Stimulated activated CD8-positive, alpha-beta memory T cell treated with anti-CD3 and anti-CD28 coated beads, Interleukin-7, amount 100 ng/mL, for 24 hours (primary cell): ENCODE results near the gene PHF11.
A peak's percentile ranks its signal among the peaks of the same experiment; 100 is the strongest.

Experiments used
- DNase-seq: peaks from one replicate; pipeline ENCODE4 v3.0.0-alpha.2; 2020; ENCODE audit warnings: low read depth

PHF11 gene

DNA sequence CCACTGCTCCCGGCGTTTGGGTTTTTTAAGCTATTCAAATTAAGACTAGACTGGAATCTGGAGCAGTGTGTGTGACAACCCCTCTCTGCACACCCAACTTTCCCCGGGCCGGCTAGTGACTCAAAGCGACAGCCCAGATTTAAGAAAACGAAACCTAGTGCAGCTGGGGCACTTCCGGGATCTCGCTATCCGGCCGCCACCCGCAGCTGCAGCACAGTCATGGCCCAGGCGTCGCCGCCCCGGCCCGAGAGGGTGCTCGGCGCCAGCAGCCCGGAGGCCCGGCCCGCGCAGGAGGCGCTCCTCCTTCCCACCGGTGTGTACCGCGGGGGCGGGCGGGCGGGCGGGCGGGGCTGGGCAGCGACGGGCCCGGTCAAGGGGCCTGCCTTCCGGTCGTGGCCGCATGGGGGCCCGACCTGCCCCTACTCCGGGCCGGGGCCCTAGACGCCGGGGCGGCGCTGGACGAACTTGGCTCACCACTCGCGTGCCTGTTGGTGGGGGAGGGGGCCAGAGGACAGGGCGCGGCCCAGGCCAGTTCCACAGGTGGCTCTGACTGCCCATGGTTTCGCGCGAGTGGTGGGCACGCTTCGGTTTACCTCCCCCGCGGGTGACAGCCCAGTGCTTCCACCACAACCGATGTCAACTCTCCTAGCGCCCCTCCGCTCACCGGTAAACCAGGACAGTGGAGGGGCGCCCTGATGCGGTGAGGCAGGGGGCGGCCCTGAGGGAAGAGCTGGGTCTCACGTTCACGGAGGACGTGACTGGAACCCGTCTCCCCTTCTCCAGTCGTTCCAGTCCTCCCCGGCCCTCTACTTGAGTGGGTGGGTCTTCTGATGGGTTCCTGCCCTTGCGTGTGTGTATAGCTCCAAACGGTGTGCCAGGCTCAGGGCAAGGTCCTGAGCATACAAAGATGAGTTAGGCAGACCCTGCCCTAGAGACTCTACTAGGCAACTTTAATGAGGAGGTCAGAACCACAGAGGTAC, at the start of gene PHF11:
TSS of gene PHF11 (plus strand) at position 171 of the 980 bp plus-strand sequence. CDS start at position 220, 49 bp downstream.
- DNase-seq: peak; percentile 65

DNA sequence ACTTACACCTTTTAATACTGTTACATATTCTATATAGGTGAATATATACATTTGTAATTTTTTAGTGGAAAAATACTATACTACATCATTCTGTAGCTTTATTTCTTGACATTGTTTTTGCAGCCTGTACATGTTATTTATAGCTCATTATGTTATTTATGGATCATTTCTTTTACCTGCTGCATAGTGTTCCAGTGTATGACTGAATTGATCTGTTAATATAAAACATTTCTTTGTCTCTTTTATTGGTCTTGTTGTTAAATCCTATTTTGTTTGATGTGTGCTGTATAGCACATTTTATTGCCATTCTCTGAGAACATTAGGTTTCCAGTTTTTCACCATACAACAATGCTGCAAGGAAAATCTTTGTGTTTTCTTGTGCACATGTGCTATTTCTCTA, 49.3 kb upstream of the PHF11 start:
- DNase-seq: no peak

DNA sequence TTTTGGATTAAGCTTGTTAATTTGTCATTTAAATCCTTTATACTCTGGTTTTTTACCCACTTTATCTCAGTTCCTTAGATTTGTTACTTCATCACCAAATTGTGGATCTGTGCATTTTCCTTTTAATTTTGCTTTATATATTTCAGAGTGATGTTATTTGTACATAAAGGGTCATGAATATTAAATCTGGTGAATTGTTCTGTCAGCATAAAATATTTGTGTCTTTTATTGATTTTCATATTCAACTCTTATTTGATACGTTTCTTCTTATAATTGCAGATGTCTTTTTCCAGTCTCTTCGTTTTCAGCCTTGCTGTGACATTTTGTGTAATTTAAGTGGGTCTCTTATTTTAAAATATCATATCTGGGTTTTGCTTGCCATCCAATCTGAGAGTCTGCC, 47.0 kb upstream of the PHF11 start:
- no peak for DNase-seq

DNA sequence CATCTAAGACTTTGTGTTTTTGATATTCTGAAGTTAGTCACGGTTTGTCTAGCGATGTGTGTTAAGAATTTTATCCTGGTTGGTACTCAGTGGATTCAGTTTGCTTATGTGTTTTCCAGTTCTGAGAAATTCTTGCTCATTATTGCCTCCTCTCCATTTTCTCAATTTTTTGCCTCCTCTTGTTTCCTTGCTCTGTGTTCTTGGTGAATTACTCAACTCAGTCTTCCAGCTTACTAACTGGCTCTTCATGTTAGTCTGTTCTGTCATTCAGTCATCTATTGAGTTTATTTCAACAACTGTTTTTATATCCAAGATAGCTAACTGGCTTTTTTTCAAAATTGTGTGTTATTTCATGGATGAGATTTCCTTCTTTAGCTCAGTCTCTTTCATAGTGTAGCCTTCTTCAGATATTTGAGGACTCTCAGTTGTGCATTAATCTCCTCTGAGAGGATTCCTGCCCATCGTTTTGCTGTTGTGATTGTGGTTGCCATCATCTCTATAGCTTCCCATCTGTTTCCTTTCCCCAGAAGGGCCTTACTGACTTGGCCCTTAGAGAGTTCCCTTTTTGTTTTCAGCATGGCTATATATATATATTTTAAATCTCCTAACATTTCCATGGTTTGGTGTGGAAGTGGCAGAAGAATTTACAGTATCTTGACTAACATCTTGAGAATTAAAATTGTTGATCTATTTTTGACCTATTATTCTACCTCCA, 45.5 kb upstream of the PHF11 start:
- no peak for DNase-seq

DNA sequence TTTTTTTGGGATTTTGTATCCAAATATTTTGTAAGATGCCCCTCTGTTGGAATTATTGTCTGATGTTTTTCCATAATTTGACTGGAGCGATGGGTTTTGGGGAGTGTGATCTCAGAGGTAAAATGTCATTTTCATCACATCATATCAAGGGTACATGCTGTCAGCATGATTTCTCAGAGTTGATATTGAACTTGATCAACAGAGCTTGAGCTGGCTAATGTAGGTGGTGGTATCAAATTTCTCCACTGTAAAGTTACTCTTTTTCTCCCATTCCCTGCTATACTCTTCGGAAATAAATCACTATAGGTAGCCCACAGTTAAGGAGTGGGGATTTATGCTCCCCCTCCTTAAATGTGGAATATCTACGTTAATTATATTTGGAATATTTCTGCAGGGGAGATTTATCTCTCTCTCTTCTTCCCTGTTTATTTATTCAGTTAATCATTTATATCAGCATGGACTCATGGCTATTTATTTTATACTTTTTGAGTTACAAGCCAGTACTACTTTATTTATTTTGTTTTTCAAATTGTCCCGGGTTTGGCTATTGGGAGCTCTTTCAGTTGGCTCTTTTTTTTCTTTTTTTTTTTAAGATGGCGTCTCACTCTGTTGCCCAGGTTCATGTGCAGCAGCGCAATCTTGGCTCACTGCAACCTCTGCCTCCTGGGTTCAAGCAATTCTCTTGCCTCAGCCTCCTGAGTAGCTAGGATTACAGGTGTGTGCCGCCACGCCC, 42.9 kb upstream of the PHF11 start:
- no peak for DNase-seq

DNA sequence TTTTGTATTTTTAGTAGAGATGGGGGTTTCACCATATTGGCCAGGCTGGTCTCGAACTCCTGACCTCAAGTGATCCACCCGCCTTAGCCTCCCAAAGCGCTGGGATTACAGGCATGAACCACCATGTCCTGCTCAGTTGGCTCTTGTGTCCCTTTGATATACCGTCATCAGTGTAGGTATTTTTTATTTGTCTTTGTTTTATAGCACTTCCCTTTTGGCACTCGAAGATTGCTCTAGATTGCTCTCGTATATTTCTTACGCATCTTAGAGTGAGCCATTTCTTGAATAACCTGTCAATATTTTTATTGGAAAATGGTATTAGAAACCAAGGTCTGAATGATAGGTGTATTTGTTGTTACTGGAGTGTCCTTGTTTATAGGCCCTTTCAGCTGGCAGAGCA, 42.3 kb upstream of the PHF11 start:
- DNase-seq: no peak

DNA sequence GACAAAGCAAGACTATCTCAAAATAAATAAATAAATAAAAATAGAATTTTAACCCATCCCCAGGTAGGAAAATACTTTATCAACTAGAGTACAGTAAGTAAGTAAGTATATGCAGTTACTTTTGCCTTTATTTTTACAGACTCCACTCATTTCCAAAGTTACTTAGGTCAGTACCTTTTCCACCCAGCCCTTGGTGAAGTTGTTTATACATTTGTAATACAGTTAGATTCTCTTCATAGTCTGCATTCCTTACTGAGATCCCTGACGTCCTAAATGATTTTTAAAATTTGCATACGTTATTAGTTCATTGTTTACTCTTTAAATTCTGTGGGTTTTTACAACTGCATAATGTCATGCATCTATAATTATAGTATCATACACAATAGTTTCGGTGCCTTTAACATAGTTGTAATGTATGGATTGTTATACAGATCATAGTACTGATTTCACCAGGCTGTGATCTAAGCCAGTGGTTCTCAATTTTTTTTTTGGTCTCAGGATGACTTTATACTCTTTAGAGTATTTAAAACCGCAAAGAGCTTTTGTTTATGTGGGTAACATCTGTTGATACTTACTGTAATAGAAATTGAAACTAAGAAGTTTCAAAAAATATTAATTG, 41.3 kb upstream of the PHF11 start:
- no peak for DNase-seq

DNA sequence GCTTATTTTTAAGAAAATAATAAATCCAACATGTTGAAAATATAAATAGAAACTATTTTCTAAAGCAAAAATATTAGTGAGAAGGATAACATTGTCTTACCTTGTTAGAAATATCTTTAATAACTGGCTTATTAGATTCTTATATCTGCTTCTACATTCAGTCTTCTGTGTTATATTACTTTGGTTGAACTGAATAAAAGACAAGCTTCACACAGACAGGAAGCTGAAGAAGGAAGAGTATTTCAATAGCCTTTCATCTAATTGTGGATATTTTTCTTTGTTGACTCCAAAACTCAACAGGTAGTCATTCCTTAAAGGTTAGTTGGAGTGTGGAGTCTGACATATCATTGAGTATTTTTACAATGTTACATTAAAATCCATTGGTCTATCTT, 40.8 kb upstream of the PHF11 start:
- no peak for DNase-seq

DNA sequence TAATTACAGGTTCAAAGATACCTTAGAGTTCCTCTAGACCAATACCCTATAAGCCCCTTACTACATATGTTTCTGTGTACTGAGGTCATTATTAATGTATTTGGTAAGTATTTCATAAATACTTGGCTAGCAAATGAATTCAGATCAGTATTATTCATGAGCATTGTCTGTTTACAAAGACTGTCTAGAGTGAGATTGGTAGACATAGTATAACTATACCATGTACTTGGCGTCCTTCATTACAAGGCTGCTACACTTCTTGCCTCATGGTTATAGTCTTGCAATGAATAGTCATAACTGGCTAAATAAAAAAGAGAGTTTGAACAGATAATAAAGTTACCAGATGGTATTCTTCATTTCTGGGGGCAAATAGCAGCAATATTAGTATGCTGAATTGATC, 39.6 kb upstream of the PHF11 start:
- DNase-seq: no peak

DNA sequence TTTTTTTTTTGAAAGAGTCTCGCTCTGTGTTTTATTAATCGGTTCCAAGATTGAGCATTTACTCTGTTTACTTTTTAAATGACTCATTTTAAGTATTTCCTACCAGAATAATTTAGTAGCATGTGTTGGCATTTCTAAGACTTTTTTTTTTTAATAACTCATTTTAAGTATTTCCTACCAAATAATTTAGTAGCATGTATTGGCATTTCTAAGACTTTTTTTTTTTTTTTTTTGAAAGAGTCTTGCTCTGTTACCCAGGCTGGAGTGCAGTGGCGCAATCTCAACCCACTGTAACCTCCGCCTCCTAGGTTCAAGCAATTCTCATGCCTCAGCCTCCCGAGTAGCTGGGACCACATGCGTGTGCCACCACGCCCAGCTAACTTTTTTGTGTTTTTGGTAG, 38.5 kb upstream of the PHF11 start:
- DNase-seq: no peak

DNA sequence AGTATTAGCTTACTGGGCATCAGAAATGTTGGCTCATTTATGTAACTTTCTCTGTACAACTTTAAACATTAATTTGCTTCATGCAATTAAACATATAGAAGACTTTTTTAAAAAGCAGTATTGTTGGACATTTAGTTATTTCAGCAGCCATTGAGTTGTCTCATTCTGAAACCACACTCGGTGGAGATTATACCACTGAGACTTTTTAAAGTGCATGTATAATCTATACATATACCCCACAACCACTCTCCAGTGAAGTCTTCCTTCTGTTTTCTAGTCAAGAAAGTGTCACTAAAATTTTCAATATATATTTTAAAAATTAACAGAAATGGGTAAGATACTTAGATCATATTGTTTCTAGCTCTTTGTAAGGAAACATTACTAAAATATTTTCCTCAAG, 36.2 kb upstream of the PHF11 start:
- DNase-seq: no peak

DNA sequence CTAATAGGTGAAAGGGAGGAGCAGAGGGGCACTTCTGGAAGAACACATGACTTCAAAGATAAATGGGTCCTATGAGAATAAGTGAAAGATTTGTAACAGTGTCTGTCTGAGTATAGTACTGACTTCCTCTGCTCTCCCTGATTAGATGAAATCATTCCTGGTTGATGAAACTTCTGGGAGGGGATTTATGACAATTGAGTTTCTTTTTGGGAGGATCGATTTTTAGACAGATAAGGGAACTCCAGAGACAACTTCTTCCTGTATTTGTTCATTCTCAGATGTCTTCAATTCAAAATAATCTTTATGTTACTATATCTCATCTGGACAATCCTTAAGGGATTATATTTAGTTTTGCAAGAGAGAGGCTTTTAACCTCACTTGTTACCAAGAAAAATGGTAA, 31.7 kb upstream of the PHF11 start:
- DNase-seq: no peak

DNA sequence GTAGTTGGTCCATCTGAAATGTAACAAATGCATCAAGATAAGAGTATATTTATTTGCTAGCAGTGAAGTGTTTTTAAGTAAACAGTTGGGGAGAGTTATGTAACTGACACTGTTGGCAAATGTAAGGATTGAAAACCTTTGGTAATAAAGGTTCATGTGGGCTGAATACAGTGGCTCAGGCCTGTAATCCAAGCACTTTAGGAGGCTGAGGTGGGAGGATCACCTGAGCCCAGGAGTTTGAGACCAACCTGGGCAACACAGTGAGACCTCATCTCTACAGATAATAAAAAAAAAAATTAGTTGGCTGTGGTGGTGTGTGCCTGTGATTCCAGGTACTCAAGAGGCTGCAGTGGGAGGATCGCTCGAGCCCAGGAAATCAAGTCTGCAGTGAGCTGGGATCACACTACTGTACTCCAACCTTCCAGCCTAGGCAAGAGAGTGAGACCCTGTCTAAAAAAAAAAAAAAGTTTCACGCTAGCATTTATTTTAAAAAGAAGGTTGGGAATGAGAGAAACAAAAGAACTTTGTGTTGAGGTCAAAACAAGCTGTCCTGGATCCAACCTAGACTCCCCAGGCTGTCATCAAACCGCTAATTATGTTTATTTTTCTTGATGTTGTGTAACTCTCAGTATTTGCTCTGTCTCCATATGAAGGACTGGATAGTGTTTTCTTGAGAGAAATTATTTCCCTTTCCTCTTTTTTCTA, 31.0 kb upstream of the PHF11 start:
- DNase-seq: no peak

DNA sequence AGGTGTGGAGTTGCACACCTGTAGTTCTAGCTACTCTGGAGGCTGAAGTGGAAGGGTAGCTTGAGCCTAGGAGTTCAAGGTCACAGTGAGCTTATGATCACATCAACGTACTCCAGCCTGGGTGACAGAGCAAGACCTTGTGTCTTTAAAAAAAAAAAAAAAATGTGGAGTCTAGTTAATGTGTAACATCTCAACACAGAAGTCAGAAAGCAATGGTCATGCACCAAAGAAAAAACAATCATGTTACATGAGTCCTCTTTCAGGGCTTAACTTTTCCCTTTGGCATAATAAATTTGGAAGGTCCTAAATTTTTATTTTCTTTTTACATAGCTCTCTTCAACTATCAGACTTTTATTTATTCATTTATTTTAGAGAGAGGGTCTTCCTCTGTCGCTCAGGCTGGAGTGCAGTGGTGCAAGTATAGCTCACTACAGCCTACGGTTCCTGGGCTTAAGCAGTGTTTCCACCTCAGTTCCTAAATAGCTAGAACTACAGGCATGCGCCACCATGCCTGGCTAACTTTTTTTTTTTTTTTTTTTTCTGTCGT, 29.4 kb upstream of the PHF11 start:
- DNase-seq: no peak

DNA sequence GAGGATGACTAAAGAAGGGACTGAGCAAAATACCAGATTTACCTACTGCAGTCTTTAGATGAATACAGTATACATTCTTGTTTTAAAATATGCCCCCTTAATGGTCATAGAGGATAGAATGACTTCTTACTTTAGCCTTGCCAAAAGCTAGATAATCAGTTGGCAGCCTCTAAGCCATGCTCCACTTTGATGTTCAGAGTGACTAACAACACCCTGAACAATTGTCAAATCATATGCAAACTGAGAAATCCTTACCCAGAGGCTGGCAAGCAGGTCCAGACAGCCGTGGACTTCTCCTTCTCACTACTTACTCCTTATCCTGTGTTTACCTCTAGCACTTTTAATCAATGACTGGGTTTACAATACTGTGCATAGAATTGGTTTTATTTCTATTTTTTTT, 23.6 kb upstream of the PHF11 start:
- no peak for DNase-seq

DNA sequence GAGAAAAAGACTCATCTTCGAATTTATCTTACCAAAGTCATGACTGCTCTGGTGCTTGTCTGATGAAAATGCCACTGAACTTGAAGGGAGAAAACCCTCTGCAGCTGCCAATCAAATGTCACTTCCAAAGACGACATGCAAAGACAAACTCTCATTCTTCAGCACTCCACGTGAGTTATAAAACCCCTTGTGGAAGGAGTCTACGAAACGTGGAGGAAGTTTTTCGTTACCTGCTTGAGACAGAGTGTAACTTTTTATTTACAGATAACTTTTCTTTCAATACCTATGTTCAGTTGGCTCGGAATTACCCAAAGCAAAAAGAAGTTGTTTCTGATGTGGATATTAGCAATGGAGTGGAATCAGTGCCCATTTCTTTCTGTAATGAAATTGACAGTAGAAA, 19.2 kb upstream of the PHF11 start:
- no peak for DNase-seq

DNA sequence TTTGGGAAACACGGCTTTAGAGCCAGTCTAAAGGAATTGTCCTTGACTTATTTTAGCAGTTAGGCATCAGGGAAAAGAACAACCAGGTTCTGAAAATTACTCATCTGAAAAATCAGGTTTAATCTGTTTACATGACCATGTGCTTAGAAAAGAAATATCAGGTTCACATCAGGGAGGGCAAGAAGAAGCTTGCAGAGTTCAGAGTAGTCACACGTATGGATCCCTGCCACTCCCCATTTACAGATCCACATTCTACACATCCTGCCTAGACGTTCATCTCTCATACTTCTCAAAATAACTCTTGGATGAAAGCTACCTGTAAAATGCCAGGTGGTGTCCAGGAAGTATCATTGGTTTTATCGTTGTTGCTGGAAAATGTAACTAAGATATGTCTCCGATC, 14.0 kb upstream of the PHF11 start:
- DNase-seq: no peak

DNA sequence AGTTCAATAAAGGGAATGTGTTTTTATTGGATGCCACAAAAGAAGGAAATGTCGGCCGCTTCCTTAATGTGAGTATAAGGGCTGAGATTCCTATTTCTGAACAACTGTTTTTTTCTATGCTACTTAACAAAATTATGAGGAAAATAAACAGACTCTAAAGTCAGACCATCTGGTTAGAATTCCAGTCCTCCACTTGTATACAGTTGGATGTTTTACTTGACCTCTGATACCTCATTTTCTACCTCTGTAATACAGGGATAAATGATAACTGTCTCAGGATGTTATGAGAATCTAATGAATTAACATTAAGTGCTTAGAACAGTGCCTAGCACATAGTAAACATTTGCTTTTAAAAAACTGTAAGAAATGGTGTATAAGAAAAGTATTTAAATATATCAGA, 7.2 kb upstream of the PHF11 start:
- DNase-seq: no peak

DNA sequence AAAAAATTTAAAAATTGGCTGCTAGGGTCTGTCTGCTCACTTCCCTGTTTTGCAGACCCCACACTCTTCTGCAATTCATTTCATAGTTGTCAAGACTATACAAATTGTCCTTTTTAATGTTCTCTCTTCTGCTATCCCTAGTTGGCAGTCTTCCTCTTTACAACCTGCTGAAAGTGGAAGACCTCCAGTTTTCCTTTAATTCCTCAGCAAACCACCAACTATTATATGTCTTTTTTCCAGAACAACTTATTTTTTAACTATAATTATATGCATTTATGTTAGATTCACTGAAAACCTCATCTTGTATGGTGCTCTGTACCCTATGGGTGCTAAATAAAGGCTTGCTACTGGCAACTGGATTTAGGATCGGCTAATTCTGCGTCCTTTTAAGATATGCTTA, 1.1 kb upstream of the PHF11 start:
- DNase-seq: no peak

DNA sequence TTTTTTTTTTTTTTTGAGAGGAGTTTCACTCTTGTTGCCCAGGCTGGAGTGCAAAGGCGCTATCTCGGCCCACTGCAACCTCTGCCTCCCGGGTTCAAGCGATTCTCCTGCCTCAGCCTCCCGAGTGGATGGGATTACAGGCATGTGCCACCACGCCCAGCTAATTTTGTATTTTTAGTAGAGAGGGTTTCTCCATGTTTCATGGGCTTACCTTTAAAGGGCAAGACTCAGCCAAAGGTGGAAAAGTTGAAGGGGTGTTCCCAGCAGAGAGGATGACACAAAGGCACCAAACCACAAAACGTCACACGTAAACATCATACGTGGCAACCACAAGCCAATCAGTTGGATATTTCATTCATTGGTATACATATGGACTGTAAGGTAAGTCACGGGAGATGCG, 1.1 kb downstream of the PHF11 start:
- DNase-seq: peak; percentile 6

DNA sequence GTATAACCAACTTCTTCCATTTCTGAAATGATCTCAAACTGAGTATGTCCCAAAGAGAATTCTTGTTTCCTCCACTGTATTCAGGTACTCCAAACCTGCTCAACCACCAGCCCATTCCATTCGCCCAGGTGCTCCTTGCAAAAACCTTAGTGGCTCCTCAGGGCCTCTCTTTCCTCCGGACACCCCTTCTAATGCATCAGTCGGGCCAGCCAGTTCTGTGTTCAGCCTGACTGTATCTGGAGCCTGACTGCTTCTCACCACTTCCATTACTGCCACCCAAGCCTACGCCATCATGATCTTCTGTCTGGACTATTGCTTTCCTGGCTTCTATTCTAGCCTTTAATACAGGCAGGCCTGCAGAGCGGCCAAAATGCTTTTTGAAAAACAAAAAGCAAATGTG, 1.5 kb downstream of the PHF11 start:
- DNase-seq: no peak
